Neural cell (in vitro differentiated cells): ENCODE results near the gene PRSS50.

Experiments
- EZH2 ChIP-seq: fragments of 200-600, 300-800 bp; shearing (Covaris generic), sonication (generic); IDR thresholded peaks from 2 replicates; pipeline ENCODE4 v1.6.1; 2014; ENCODE audit warnings: antibody characterized with exemption, low read length, borderline replicate concordance, mild to moderate bottlenecking; ENCODE audit not compliant: insufficient read depth, poor library complexity, severe bottlenecking
- MXI1 ChIP-seq: fragments of 450-650 bp; conservative IDR thresholded peaks from 2 replicates; pipeline ENCODE4 v1.6.1; 2014; ENCODE audit warnings: antibody characterized with exemption, mild to moderate bottlenecking; ENCODE audit not compliant: poor library complexity, severe bottlenecking
- SMC3 ChIP-seq: fragments of 450-650 bp; conservative IDR thresholded peaks from 2 replicates; pipeline ENCODE4 v1.6.1; 2014; ENCODE audit warnings: antibody characterized with exemption, mild to moderate bottlenecking, moderate library complexity; ENCODE audit not compliant: poor library complexity
- TF ChIP-seq, protein P1 (sequence below): fragments of 450-650 bp; IDR thresholded peaks from 2 replicates; pipeline ENCODE4 v1.5.1; 2014; ENCODE audit warnings: antibody characterized with exemption, mild to moderate bottlenecking, moderate library complexity; ENCODE audit not compliant: poor library complexity, severe bottlenecking
- TF ChIP-seq, protein P2 (sequence below): IDR thresholded peaks from 2 replicates; pipeline ENCODE4 v1.6.1; 2012; ENCODE audit warnings: borderline replicate concordance

DNA sequence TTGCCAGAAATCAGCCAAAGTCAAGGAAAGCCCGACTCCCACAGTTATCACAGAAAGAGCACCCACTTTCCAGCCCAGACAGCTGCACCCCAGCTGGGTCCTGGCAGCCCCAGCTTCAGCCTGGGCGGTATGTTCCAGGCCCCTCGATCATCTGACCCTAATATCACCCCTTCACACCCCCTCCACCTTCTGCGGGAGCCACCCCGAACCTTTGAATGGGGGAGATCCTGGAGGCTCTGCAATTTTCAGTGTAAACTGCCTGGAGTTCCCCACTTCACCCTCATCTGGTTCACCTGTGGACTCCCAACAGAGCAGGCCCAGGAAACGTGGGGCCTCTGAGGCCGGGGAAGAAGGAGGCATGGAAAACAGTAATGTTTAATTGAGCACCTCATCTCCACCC lies 5.9 kb downstream of the PRSS50 start:
- TF ChIP-seq, protein P1, sequence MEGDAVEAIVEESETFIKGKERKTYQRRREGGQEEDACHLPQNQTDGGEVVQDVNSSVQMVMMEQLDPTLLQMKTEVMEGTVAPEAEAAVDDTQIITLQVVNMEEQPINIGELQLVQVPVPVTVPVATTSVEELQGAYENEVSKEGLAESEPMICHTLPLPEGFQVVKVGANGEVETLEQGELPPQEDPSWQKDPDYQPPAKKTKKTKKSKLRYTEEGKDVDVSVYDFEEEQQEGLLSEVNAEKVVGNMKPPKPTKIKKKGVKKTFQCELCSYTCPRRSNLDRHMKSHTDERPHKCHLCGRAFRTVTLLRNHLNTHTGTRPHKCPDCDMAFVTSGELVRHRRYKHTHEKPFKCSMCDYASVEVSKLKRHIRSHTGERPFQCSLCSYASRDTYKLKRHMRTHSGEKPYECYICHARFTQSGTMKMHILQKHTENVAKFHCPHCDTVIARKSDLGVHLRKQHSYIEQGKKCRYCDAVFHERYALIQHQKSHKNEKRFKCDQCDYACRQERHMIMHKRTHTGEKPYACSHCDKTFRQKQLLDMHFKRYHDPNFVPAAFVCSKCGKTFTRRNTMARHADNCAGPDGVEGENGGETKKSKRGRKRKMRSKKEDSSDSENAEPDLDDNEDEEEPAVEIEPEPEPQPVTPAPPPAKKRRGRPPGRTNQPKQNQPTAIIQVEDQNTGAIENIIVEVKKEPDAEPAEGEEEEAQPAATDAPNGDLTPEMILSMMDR: no peak
- TF ChIP-seq SMC3: no peak
- no peak for TF ChIP-seq EZH2
- TF ChIP-seq, protein P2, sequence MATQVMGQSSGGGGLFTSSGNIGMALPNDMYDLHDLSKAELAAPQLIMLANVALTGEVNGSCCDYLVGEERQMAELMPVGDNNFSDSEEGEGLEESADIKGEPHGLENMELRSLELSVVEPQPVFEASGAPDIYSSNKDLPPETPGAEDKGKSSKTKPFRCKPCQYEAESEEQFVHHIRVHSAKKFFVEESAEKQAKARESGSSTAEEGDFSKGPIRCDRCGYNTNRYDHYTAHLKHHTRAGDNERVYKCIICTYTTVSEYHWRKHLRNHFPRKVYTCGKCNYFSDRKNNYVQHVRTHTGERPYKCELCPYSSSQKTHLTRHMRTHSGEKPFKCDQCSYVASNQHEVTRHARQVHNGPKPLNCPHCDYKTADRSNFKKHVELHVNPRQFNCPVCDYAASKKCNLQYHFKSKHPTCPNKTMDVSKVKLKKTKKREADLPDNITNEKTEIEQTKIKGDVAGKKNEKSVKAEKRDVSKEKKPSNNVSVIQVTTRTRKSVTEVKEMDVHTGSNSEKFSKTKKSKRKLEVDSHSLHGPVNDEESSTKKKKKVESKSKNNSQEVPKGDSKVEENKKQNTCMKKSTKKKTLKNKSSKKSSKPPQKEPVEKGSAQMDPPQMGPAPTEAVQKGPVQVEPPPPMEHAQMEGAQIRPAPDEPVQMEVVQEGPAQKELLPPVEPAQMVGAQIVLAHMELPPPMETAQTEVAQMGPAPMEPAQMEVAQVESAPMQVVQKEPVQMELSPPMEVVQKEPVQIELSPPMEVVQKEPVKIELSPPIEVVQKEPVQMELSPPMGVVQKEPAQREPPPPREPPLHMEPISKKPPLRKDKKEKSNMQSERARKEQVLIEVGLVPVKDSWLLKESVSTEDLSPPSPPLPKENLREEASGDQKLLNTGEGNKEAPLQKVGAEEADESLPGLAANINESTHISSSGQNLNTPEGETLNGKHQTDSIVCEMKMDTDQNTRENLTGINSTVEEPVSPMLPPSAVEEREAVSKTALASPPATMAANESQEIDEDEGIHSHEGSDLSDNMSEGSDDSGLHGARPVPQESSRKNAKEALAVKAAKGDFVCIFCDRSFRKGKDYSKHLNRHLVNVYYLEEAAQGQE: no peak
- TF ChIP-seq MXI1: no peak
